Stromal cell of bone marrow (primary cell): Measurements from ENCODE around the gene FIGLA.
"Not testable (repeated sequence)": the region's sequence is repeated elsewhere in the genome, so short reads cannot be mapped to it uniquely, and the experiment has no call there.

Source experiments
- DNase-seq: peaks from one replicate; pipeline ENCODE4 v3.0.0-alpha.2; 2012; ENCODE audit warnings: low read depth

FIGLA gene

DNA sequence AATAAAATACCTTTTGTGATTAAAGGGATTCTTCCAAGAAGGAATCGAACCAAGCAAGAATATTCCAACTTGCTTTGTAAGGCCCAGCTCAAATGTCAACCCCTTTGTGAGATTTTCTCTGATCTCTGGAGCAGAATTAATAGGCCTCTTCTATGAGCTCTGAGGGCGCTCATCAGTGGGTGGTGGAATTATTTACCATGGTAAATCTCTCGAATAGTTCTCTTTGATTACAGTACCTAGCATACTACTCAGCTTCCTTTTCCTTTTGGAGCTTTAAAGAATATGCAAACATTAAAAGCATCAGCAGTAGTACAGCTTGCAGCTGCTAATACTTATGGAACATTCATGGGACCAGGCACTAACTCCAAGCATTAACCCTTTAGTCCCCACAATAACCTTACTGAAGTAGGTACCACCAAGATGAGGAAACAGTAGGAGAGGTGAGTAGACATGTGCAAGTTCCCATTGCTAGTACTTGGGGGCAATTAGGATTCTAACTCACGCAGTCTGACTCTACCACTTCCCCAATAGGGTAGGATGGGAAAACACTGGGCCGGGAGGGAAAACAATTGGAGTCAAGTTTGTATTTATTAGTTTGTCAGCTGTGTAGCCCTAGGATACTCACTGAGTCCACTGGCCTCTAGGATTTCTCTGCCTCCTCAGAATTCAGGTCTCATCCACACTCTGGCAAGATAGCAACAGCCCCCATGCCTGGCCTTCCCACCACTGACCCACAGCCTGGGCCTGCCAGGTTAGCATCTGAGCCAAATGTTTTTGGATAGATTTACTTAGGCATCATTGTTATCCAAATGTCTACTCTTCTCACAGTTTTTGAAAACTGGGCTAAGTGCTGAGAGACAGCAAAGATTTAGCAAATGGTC, 44.1 kb downstream of the FIGLA start:
- no peak for DNase-seq

DNA sequence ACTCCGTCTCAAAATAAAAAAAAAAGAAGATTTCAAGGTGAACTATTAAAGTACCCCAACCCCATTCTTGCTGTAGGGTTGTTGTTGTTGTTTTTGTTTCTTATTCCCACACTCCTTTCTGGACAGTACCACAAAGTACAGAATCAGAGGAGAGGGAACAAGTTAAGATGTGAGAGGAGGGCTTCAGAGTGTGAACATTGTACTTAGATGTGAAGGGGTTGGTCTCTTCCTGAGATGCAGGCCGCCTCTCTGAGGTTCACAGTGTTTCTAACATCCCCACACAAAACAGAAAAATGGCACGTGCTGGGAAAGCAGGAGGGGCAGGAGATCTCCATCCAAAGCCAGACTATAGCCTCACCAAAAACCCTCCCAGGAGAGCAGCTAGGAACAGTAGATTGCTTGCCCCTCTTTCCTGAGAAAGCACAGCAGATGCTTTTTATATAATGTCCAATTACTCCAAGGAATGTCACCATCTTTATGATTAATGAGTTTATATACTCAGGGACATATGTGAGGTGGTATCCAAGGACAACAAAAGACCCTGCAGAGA, 45.1 kb downstream of the FIGLA start:
- no peak for DNase-seq

DNA sequence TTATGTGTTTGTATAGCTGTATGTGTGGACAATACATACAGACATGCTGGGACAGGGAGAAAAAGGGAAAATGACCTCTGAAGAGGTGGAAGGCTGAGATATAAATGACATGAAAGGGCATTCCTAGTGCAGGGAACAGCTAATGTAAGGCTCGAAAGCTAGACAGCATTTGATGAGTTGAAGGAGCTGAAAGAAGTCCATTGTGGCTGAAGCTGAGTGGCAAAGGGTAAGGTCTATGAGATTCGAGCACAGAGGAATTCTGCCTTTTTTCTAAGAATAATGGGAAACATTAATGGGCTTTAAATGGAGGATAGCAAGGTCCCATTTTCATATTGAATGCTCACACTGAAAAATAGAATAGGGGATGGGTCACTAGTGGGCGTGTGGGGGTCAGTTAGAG, 46.0 kb downstream of the FIGLA start:
- DNase-seq: no peak

DNA sequence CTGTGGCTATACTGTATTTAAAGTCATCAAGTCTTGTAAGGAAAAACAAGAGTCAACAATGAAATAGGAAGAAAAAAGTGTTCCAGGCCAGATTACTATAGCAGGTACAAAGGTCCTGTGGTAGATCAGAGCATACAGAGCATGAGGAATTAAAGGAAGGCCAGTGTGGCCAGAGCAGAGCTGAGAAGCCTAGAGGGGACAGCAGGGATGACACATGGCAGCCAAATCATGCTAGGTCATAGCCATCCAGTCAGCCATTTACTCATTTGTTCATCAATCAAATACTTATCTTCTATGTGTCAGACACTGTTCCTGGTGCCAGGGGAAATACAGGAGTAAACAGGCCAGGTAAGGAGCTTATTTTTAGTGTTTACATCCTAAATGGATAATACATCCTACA, 46.8 kb downstream of the FIGLA start:
- DNase-seq: no peak

DNA sequence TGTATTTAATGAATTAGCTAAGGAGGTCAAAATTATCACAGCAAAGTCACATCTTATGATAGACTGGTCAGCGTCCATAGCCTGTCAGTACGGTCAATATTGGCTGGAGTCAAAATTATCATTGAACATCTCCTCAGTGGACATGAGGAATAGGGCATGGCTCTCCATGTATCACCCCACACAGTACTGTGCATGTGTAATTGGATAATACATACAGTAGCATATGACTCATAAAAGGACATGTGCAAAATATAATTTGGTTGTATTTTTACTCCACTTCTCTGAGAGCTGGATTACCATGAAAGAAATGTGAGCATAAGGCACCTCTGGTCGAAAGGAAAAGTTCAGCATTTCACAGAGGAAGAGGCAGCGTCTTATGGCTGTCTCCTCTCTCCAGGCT, 47.4 kb downstream of the FIGLA start:
- no peak for DNase-seq

DNA sequence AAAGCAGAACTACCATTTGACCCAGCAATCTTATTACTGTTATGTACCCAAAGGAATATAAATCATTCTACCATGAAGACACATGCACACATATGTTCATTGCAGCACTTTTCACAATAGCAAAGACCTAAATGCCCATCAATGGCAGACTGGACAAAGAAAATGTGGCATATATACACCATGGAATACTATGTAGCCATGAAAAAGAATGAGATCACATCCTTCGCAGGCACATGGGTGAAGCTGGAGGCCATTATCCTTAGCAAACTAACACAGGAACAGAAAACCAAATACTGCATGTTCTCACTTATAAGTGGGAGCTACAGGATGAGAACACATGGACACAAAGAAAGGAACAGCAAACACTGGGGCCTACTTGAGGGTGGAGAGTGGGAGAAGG, 51.0 kb downstream of the FIGLA start:
- DNase-seq: not testable (repeated sequence)

DNA sequence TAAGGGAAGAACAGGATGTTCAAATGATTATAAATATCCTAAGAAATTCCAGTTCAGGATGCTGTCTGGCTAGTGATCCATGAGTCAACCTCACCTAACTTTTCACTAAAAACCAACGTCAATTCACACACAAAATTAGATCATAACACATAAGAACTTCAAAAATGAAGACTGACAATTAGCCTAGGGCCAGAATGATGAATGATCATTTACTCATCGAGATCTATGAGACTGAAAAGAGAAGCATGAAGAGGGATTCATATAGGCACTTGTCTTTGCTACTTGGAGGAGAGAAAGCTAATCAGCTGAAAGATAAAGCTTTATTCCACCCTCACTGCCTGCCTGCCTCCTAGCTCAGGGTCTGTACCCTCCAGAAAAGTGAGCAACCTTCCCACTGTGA, 52.3 kb downstream of the FIGLA start:
- DNase-seq: no peak

DNA sequence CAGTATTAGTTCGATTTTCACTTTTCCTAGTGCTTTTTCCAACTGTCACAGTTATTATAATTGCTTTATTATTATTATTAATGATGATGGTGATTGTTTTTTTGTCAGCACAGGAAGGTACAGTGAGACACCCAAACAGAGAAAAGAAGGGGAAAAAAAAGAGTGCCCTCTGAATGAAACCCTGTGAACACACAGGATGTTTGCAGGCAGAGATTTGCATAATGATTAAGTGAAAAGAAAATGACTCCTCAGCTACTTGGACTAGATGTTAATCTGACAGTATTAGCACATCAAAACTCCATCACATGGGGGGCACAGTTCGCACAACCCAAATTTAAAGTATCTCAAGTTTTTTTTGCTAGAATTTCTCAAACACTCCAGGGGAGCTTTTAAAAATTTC, 55.4 kb downstream of the FIGLA start:
- DNase-seq: no peak

DNA sequence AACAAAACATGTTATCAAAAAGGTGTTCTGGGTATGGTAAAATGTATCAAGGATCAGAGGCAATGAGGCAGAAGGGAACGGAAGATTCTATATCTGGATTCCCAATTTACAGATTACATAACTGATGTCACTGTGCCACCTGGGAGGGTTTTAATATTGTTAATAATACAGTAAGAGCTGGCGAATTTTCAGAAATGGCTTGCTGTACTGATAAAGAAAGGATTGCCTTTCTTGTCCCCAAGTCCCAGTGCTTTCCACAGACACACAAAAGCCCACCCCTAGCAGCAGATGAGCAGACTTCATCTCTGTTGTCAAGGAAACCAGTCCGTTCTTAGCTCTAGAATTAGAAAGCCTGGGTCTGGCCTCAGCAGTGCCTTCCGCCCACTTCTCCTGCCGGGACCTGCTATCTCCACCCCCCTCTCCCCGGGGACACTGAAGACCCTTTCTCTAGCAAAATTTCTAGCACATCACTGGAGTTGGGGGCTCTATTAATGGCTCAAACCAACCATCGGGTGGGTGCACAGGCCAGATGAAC, 56.7 kb downstream of the FIGLA start:
- DNase-seq: no peak

DNA sequence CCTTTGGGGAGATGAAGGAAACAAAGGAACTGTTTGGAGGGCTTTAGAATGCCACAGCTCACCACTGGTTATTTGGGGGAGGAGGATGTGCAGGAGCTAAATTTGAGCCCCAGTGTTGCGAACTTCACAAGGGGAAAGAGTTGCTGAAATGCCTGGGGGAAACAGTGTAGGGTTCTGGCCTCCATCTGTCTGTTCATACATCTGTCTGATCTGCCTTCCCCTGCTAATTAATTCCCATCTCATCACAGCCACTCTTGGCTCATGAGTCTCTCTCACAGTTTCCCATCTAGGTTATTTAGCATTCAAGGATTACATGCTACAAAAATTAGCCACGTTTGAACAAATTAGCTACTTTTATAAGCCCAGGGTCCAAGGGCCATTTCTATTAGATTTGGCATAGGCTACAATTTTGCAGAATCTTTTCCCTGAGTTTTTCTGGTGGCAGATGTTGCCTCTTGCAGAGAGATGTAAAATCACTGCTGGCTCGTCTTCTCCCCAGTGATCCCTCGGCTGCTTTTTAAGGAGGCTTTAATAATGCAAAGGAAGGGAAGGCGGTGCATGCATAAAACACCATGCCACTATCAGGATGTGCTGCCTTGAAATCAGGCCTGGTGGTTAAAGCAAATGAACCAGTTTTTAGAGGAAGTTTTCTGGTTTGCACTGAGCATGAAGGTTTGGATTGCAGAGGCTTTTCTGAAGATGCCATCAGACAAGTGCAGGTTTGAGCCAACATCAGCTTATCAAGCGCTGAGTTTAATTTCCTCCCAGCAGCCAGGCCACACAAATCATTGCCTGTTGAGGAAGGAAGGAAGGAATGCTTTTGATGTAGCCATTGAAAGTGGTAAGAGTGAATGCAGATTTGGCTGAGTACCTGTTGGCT, 57.4 kb downstream of the FIGLA start:
- DNase-seq: no peak

DNA sequence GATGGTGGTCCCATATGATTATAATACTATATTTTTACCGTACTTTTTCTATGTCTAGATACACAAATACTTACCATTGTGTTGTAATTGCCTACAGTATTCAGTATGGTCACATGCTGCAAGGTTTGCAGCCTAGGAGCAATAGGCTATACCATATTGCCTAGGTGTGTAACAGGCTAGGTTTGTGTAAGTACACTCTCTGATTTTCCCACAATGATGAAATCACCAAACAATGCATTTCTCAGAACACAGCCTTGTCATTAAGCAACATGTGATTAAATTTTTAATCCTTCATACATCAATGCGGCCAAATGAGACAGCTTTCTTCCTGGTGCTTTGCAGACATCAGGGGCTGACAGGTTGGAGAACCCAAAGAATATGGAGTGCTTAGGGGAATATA, 59.7 kb downstream of the FIGLA start:
- DNase-seq: no peak

DNA sequence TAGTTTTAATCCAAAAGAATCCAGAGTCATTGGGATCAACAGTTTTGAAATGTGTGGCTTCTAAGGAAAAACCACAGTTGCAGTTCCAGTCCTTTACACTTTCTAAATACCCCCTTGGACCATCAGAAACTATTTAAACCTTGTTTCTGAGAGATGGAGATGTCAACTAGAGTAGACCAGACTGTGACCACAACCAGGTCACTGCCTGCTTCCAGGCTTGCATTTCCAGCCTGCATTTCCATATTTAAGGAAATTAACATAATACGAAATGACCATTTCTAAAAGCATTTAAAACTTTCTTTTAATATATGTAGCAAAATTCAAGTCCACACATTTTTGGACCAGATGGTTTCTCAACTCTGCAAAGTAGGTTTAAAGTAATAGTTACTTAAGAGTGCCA, 60.8 kb downstream of the FIGLA start:
- DNase-seq: no peak

DNA sequence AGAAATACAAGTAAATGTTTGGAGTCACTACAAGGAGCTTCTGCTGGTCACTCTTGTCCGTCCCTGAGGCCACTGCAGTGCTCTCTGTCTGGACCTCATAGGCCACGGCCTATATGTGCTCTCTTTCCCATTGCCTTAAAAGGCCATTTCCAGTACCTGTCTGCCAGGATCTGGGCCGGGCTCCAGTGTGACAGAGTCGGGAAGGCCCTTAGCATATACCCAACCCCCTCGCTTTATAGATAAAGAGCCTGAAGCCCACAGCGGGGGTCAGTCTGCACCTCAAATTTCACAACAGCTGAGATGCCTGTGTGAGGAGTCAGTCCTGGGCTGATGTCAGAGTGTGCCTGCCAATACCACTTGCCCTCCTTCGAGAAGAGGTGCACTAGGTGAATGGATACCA, 62.3 kb downstream of the FIGLA start:
- no peak for DNase-seq
